ENCODE measurements around the gene HBP1.

The HBP1 gene

GRCh38 chr7:107147464-107148393 lies 21.1 kb upstream of the HBP1 start:
- H3K4me3 ChIP-seq (ENCODE audit: low read length), result no peak overlapping the region
- peak; percentile 31 for DNase-seq (ENCODE audit: low read depth)
- TF ChIP-seq CTCF (conservative IDR thresholded peaks at IDR 0.05; ENCODE audit: low read length), result peak; percentile 75

GRCh38 chr7:107148721-107149120 lies 20.1 kb upstream of the HBP1 start:
- no peak overlapping the region for H3K4me3 ChIP-seq (ENCODE audit: low read length)
- no peak for TF ChIP-seq CTCF (conservative IDR thresholded peaks at IDR 0.05; ENCODE audit: low read length)
- DNase-seq (ENCODE audit: low read depth), result no peak

GRCh38 chr7:107149863-107150262 lies 18.9 kb upstream of the HBP1 start:
- no peak for DNase-seq (ENCODE audit: low read depth)
- H3K4me3 ChIP-seq (ENCODE audit: low read length), result no peak overlapping the region
- TF ChIP-seq CTCF (conservative IDR thresholded peaks at IDR 0.05; ENCODE audit: low read length), result no peak

DNA sequence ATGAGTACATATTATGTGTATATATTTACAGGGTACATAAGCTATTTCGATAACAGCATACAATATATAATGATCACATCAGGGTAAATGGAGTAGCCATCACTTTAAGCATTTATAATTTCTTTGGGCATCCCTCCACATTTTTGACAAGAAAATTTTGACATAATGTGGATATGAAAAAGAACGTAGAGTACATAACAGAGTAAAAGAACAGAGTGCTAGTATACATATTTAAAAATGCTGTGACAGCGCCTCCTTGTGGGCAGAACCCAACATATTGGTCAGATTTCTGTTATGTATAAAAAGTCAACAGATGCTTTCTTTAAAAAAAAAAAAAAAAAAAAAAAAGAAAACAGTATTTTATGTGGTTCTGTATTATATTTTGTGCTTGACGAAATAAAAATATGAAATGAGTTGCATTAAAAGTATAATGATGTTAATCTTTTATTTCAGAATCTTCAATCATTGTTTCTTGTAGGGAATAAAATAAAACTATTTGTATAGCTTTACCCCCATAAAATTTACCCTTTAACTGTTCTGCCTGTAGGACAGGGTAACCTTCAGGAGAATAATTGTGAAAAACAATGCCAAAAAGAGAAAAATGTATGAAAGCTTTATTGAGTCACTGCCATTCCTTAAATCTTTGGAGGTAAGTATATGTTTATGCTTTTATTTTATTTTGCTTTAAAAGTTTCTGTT lies 18.3 kb upstream of the HBP1 start:
- TF ChIP-seq CTCF (conservative IDR thresholded peaks at IDR 0.05; ENCODE audit: low read length), result peak; percentile 64
- DNase-seq (ENCODE audit: low read depth), result peak; percentile 77
- no peak overlapping the region for H3K4me3 ChIP-seq (ENCODE audit: low read length)

DNA sequence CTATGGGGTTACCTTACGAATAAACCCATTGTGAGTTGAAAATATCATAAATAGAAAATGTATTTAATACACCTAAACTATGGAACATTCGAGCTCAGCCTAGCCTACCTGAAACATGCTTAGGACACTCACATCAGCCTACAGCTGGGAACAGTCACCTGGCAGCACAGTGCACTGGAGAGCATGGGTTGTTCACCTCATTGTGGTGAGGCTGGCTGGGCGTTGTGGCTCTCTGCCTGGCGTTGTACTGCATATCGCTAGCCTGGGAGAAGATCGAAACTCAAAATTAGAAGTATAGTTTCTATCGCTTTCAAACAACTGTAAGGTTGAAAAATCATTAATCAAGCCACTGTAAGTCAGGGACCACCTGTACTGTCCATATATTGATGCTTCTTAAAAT lies 17.3 kb upstream of the HBP1 start:
- TF ChIP-seq CTCF (conservative IDR thresholded peaks at IDR 0.05; ENCODE audit: low read length), result no peak
- H3K4me3 ChIP-seq (ENCODE audit: low read length), result no peak overlapping the region
- no peak for DNase-seq (ENCODE audit: low read depth)

- no peak overlapping the region for H3K4me3 ChIP-seq (ENCODE audit: low read length)
- no peak for TF ChIP-seq CTCF (conservative IDR thresholded peaks at IDR 0.05; ENCODE audit: low read length)
- peak; percentile 37 for DNase-seq (ENCODE audit: low read depth)
Observed at GRCh38 chr7:107152011-107152410, 16.8 kb upstream of the HBP1 start.
